HG02610 (cell line): Measurements from ENCODE around the gene CNTN6.

Source experiments
- ATAC-seq: cut with Tn5 transposase; IDR thresholded peaks from one replicate; pipeline ENCODE4 v1.9.1; 2021; ENCODE audit warnings: mild to moderate bottlenecking, moderate library complexity; ENCODE audit not compliant: unreplicated experiment

CNTN6 gene

GRCh38 chr3:1400571-1400970 is 307.7 kb downstream of the CNTN6 start:
- no peak for ATAC-seq

GRCh38 chr3:1404270-1404962 is 311.6 kb downstream of the CNTN6 start:
- no peak for ATAC-seq

- ATAC-seq = no peak
Measured at GRCh38 chr3:1406250-1406649, 313.4 kb downstream of the CNTN6 start.

GRCh38 chr3:1421577-1421976 is 328.8 kb downstream of the CNTN6 start:
- ATAC-seq = no peak

GRCh38 chr3:1423566-1424089 is 330.8 kb downstream of the CNTN6 start:
- ATAC-seq = no peak

GRCh38 chr3:1439395-1439794 is 346.6 kb downstream of the CNTN6 start:
- no peak for ATAC-seq

- ATAC-seq = no peak
Measured at GRCh38 chr3:1442271-1442670, 349.4 kb downstream of the CNTN6 start.

- no peak for ATAC-seq
Measured at GRCh38 chr3:1444195-1444594, 351.4 kb downstream of the CNTN6 start.

GRCh38 chr3:1446531-1446930 is 353.7 kb downstream of the CNTN6 start:
- ATAC-seq = no peak

GRCh38 chr3:1447452-1447851 is 354.6 kb downstream of the CNTN6 start:
- ATAC-seq = no peak

GRCh38 chr3:1448443-1448842 is 355.6 kb downstream of the CNTN6 start:
- ATAC-seq = no peak
